Inflammatory macrophage treated with lipopolysaccharide for 4 hours (primary cell): ENCODE results near the gene BDH1.
A peak's percentile ranks its signal among the peaks of the same experiment; 100 is the strongest.

Experiments
- DNase-seq: peaks from one replicate; pipeline ENCODE4 v3.0.0-alpha.2; 2020

The BDH1 gene

DNA sequence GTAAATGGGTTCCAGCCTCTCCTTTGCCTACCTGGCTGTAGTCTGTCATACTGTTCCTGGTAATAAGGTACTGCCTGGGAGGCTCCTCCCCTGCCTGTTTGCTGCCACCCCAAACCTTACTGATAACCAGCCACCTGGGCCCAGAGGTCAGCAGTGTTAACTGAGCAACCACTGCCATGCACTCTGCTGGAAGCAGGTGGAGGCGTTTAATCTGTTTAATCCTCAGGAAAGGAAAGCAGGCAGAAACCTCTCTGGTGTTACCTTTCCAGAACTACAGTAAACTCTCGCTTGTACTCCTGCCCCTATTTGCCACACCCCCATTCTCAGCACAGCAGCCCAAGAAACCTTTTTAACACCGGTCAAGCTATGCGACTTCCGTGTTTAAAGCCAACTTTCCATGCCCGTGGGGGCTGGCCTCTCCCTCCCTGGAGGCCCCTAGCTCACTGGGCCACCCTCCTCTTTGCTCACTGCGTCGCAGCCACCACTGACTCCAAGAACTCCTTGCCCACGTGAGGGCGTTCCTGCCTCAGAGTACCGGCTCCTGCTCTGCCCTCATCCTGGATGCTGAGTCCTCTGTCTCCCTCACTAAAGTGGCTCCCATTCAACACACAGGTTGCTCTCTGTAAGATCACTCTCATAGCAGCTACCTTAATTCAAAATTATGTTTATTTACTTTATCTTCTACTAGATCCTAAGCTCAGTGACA lies 8.3 kb downstream of the BDH1 start:
- no peak for DNase-seq

DNA sequence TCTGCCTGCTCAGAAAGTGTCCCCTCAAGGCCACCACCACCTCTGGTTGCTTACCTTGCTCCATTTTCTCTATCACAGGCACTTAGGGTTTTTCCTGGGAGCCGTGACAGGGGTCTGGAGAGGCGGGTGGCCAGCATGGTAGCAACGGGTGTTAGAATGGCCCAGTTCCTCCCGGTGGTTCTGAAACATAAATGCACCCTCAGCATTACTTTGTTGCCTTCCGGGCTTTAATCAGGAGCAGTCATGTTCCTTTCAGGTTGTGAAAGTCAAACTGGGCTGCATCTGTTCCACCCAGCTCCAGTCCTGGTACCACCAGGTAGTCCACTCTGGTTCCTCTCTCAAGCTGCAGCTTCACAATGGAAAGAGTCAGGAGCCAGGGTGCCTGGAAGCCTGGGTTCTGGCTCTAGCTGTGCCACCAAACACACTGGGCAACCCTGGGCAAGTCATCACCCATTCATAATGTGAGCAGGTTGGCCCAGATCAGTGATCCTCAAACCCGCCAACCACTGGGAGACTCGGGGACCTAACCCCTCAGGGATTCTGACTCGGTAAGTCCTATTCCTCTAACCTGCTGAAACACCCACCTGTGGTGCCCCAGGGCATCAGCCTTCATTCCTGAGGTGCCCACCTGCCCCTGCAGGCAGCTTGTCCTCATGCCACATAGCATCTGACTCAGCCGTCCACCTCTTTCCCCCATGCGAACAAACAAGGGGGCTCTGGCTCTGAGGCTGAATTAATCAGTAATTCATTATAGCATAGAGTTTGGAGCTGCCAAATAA lies 9.3 kb downstream of the BDH1 start:
- no peak for DNase-seq

DNA sequence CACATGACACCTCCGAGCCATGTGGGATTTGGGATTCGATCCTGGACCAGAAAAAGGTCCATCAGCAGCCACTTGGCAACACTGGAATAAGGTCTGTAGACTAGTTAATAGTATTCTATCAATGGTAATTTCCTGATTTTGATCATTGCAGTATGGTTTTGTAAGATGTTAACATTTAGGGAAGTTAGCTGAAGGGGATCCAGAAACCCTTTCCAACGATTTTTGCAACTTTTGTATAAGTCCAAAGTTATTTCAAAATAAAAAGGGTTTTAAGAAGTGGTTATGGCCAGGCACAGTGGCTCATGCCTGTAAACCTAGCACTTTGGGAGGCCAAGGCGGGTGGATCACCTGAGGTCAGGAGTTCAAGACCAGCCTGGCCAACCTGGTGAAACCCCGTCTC lies 10.2 kb downstream of the BDH1 start:
- DNase-seq = peak; percentile 77

DNA sequence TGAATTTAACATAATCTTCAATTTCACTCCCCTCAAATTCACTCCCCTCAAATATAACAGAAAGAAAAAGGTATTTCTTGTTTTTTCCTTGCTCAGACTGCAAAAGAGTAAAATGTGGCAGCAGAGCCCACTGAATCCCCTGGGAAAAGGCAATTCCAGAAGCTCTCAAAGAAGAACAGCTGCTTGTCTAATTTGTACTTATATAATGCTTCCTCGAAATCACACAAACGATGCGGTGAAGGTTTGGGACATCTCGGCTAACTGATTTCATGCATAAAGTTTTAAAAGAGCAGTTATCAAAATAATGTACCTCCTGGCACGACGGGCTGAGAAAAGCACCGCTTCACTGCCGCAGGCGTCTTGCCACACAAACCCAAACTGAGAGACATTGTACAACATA lies 10.7 kb downstream of the BDH1 start:
- DNase-seq = no peak

DNA sequence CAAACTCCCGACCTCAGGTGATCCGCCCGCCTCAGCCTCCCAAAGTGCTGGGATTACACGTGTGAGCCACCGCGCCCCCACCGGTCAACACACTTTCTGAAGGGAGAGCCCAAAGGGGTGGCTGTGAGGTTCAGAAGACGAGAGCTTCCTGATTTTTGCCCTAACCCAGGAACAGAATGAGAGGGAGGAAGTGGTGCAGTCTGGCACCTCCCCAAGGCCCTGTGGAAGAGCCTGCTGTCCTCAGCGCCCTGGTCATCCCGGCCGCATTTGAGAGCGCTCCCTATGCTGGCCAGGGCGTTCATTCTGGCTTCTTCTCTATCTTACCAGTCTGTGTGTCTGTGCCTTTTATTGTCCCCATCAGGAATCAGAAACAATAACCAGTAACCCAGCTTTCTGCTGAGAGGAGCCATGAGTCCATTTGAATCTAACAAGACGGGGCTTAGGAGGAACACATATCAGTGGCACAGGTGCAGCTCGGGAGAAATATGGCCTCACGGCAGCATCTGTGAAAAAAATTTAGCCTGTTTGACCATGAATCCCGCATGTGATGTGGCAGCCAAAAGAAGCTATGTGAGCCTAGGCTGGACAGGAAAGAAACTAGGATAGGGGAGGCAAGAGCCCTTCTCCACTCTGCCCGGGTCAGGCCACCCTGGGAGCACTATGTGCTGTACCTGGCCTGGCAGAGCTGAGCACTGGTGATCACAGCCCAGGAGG lies 12.9 kb downstream of the BDH1 start:
- peak; percentile 57 for DNase-seq

DNA sequence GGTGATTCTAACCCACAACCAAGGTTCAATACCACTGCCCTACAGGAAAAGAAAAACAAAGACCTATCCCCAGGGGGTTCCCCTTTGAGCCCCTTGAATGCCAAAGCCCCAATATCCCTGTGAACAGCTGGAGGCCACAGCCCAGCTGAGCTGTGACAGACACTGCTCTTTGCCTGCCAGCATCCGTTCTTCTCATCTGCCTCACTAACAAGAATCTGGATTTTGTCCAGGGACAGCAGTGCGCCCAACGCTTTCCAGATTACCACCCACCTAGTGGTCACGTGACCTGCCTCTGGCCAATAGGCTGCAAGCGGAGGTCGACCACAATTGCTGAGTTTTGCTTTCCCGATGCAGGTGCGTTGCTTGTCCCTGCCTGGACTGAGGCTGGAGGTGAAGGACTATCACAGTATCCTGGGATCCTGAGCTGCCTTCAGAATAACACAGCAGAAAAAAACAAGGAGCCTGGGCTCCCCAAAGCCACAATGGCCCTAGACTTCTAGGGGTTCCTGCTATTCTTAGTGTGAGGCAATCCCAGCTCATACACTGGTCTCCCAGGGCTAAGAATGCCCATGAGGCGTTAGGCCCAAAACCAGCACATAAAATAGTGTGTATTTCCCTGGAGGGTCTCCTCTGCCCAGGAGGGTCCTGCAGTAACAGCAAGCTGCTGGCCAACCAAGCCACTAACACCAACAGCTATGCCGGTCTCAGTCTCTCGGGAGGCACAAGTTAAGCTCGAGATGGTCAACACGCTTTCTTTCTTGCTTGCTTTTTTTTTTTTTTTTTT lies 13.8 kb downstream of the BDH1 start:
- no peak for DNase-seq

DNA sequence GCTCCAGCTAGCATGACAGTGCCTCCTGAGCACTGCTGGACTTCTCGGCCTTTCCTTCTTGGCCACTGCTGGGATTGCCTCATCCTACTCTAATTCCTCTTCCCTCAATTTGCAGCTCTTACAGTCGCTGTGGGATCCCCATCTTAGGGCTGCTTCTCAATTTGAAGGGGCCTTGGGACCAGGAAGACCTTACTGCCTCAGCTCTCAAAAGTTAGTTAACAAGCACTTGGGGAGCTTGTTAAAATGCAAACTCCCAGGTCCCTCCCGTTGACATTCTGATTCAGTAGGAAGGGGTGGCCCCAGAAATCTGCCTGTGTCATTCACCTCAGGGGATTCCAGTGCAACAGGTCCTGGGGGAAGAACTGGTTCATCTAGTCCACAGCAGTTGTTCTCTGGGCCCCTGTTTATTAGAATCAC lies 14.8 kb downstream of the BDH1 start:
- peak; percentile 22 for DNase-seq

DNA sequence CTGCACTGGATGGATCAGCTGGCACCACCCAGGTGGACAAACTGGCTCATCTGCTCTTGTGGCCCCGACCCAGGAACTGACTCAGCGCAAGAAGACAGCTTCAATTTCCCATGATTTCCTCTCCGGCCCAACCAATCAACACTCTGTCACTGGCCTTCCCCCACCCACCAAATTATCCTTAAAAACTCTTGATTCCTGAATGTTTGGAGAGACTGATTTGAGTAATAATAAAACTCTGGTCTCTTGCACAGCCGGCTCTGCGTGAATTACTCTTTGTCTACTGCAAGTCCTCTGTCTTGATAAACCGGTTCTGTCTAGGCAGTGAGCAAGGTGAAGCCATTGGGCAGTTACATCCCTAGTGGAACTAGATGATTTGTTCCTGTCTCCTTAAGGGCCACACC lies 16.1 kb downstream of the BDH1 start:
- DNase-seq = no peak

DNA sequence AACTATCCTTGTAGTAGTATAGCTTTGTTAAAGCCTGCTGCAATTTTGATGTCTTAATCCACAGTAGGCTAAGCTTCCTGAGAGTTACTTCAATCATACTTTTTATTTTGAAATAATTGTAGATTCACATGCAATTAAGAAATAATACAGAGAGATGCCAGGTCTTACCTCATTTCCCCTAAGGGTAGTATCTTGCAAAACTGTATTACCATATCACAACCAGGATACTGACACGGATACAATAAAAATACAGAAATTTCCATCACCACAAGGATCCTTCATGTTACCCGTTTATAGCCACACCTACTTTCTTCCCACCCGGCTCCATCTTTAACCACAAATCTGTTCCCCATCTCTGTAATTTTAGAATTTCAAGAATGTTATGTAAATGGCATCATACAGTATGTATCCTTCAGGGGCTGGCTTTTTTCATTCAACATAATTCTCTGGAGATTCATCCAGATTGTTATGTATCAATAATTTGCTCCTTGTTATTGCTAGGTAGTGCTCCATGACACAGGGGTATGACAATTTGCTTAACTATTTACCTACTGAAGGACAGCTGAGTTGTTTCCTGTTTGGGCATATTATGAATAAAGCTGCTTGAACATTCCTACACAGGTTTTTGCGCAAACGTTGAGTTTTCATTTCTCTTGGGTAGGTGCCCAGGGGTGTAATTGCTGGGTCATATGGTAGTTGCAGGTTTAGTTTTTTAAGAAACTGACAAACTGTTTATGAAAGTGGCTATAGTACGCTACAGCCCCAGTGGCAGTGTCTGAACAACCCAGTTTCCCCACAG lies 21.6 kb downstream of the BDH1 start:
- peak; percentile 67 for DNase-seq

DNA sequence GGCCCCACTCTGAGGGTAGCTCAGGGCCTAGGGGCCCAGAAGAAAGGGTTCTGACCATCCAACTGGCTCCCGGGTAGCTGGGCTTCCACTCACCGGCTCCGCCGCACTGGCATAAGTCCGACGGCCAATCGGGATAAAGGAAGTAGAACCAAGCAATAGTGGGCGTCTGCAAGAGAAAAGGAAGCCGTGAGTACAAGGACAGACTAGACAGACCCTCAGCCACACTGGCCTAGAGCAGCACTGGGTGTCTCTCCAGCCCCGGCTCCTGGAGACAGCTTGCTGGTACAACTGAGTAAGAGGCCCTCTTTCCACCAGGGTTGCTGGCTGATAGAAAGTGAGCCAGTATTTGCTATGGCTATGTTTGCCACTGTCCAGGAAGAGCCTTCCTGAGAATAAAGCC lies 22.4 kb downstream of the BDH1 start:
- DNase-seq = no peak

DNA sequence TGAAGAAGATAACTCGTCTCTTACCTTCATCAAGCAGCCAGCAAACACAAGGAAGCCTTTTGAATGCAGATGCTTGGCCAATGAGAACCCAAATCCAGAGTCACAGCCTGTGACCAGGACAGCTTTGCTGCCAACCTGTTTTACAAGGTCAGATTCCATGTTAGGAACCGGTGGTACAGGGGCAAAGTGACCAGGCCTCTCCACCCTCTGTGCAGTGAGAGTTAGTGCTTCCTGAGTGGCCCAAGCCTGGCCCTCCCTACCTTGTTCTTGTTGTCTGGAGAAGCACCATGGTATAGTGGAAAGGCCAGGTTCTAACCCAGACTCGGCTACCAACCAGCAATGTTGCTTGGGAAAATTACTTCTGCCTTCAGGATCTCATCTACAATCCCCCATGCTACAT lies 23.4 kb downstream of the BDH1 start:
- DNase-seq = no peak

DNA sequence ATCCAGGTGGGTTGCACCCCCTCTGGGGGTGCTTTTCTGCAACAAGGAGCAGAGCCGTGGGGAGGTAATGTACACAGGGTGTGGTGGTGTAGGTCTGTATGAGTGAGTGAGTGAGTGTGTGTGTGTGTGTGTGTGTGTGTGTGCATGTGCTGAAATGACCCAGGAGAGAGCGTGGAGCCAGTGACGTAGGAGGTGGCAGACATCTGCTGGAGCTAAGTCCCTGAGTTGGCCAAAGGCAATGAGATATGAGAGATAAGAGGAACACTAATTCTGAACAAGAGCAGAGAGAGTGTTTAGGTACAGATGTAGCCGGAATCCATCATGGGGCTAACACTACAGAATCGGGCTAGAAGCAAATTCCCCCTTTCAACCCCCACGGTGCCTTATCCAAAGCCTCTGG lies 27.6 kb downstream of the BDH1 start:
- no peak for DNase-seq

DNA sequence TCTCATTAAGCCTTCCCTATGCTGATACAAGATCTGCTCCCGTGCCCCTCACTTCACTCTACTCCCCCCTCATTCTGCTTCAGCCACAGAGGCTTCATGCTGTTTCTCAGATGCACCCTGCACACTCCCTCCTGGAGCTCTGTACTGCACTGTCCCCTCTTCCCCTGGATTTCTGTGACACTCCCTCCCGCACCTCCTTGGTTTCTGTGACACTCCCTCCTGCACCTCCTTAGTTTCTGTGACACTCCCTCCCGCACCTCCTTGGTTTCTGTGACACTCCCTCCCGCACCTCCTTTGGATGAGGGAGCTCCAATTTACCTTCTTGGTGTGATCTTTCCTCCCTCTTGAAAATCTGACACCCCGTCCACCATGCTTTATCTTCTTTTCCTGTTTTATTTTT lies 28.2 kb downstream of the BDH1 start:
- DNase-seq = no peak

DNA sequence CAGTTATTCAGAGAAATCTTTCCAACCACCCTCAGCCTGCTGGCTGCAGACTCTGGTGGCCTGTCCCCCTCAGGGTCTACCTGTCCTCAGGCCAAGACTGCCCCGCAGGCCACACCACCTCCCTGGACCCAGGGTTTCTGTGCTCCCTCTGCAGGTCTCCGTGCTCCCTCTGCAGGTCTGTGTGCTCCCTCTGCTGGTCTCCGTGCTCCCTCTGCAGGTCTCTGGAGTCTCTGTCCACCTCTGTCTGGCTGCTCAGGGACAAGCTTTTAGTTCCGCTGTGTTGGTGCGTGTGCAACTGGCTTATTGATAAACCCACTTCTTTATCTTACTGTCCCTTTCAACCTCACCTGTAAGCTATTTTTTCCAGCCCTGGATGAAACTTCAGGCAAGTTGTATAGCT lies 30.1 kb downstream of the BDH1 start:
- no peak for DNase-seq

DNA sequence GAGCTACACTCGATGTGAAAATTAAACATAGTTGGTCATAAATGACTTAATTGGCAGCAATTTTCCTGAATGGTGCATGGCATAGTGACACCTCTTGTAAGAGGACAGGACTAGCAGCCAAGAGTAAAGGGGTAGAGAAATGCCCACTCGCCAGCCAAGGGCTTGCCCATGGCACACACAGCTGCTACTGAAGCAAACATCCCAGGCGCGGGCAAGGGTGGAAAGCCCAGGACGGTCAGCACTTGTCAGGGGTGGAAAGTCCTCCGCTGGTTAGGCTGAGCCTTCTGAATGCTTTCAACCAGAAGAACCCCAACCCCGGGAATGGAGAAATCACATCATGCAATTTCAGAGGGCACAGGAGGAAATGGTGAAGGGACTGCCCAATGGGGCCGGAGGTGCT lies 31.6 kb downstream of the BDH1 start:
- DNase-seq = no peak

DNA sequence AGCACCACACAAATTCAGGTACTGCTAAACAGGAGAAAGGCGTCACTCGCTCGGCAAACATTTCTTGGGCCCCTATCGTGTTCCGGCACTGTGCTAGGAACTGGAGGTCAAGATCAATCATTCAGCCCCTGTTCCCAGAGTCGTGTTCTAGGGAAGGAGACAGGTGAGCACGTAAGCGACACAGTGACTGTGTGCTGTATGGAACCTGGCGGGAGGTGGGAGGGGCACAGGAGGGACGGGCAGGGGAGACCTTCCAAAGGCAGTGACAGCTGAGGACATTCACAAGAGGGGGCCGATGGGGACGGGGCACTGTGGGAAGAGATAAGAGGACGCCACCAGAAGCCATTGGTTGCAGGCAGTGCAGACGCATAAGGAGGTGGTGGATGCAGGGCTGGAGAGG lies 32.2 kb downstream of the BDH1 start:
- DNase-seq = no peak

DNA sequence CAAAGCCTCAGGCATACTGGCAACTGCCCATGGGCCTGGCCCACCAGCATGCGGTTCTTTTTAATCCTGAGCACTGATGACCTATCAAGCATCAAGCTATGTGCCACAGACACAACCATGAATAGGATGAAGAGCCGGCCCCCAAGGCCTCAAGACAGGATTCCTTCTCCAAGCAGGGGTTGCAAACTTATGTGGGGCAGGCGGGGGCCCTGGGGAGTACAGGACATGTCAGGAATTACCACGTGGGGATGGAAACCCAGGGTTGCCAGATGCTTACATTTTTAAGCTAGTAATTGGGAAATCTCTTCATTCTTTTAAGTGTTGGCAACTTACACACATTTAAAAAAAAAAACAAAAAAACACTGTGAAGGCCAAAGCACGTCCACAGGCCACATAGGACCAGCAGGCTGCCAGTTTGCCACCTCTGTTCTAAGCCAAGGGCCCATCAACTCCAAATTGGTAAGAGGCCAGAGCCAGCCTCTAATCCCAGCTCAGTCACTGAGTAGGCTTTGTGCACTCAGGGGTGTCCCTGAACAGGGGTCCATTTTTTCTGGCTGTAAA lies 32.8 kb downstream of the BDH1 start:
- no peak for DNase-seq

DNA sequence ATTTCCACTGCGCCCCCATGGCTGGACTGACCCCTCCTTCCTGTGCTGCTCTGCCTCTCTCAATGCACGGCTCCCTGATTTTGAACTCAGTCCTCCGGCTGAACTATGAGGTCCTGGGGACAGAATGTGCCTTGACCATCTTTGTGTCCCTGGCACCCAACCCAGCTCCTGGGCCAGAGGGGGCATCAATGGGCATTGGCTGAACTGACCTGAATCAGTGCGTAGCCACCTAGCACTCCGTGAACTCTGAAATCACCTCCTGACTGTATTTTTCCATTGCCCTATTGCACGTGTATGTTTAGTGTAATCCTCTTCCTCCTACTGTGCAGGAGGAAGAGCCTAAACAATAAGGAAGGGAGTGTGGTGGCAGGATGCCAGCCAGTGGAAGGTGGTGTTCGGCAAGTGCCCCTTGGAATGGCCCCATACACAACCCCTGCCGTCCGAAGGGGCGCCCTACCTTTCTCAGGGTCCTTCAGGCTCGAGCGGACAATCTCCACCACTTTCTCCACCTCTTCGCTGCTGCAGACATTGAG lies 33.5 kb downstream of the BDH1 start:
- DNase-seq = no peak

DNA sequence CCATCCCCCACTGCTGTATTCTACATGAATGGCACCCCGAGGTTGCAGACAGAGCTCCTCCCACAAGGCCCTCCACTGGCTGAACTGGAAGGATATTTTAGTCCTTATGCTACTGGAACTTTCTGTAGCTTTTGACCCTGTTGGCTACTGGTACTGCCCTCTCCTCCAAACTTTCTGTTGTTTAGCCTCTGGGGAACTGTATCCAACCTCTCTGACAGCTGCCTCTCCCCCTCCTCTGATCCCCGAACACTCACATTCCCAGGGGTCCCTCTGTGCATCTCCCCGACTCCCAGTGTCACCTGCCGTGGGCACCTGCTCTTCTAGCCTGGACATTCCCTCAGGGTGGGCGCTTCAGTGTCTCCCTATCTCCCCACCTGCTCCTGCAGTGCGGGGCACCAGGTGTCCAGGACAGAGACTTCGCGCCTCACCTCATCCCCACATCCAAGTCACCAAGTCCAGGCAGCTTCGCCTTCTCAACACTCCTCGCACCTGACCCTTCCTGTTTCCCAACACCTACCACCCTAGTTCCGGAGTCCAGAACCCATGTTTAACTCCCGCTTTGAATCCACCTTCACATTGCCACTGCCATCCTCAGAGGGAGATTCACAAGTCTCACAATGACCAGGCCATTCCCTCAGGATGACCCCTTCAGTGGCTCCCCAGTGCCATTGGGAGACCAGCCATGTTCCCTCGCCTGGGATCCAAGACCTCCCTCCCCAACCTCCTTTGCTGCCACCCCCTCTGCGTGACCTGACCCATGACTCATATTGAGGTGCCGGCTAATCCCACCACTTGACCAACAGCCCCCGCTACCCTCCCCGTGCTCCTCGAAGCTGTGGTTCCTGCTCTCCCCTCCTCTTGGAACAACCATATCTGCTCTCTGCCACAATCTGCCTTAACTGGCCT lies 34.2 kb downstream of the BDH1 start:
- DNase-seq = no peak
